HUDEP-2 (cell line): ENCODE data around the gene MIER2.
A peak's percentile ranks its signal among the peaks of the same experiment; 100 is the strongest.
"Not testable (repeated sequence)": the region's sequence is repeated elsewhere in the genome, so short reads cannot be mapped to it uniquely, and the experiment has no call there.

Source experiments
- DNase-seq, 76 experiments: peaks; one replicate each; lab custom pipeline; 2025; ENCODE audit not compliant: unreplicated experiment in 76 of 76; lab: John Stamatoyannopoulos, UW

Gene MIER2

DNA sequence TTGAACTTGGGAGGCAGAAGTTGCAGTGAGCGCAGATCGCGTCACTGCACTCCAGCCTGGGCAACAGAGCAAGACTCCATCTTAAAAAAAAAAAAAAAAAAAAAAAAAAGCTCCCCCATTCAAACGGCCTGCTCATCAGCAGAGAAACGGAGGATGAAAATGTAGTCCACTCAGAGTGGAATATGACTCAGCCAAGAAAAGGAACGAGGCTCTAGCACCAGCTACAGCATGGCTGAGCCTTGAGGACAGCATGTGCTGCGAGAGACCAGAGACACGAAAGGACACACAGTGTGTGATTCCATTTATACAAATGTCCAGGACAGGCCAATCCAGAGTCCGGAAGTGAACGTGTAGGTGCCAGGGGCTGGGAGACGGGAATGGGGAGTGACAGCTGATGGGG, 18.1 kb upstream of the MIER2 start:
- DNase-seq, result no peak

DNA sequence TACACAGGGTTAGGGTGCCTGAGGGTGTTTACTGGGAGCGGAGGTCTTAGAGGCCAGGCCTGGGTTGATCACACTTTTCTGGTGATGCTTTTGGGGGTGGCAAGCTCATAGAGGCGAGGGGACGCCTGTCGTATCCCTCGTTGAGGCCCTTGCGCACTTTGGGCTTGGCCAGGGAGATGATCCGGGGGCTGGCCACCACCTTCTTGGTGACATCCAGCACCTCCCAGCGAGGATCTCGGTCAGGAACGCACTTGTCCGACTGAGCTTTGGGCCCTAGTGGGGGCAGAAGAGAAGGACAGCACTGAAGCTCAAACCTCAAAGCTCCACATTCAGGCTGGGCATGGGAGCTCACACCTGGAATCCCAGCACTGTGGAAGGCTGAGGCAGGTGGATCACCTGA, 17.6 kb upstream of the MIER2 start:
- DNase-seq, result no peak

- no peak for DNase-seq
Observed at GRCh38 chr19:359653-359925, 15.0 kb upstream of the MIER2 start.

DNA sequence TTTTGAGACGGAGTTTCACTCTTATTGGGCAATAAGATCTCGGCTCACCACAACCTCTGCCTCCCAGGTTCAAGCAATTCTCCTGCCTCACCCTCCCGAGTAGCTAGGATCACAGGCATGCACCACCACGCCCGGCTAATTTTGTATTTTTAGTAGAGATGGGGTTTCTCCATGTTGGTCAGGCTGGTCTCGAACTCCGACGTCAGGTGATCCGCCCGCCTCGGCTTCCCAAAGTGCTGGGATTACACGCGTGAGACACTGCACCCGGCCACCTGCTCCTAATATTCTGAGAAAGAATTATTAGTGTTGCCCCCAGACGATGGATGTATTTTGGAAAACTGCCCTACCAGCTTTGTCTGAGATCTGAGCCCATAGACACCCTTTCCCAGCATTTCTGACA, 10.9 kb upstream of the MIER2 start:
- DNase-seq, result not testable (repeated sequence)

DNA sequence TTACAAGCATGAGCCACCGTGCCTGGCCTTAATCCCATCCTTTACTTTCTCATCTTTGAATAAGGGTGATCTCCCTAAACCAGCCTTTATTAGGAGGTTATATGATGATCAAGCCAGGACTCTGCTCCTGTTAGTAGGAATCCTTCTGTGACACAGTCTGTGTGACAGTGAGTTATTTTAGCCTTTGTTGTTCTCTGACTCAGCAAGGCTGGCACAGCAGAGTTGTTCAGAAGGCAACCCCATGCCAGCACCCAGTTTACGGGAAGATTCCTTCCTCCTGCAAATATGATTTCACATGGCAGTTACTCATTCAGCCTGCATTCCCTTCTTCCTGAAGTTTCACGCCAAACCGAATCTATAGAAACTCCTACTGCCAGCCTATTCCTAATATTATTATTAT, 10.5 kb upstream of the MIER2 start:
- no peak for DNase-seq

DNA sequence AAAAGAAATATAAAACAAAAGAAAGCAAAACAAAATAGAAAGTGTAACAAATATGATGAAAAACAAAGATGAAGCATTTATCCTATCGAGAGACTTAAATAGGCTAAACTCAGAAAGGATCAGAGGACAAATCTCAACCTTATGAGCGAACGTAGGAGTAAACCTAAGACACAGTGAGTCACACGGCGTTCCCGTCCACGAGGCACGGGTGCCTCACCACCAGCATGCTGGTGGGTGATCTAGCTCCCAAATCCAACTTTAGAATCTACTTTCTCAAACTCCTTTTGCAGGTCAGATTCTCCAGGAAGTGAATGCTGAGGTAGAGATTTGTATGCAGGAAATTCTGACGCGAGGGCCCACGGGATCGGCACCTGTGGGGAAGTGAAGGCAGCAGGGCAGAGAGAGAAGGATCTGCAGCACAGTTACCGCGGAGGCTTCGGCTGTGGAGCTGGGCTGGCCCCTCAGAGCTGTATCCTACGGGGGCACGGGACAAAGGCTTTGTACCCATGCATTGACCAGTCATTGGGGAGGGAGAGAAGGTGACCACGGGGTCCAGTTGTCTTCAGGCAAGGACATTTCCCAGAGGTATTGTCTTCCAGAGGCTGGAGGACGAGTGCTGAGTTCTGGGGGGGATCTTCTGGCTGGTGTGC, 7.5 kb upstream of the MIER2 start:
- DNase-seq, result no peak

- DNase-seq, result no peak
Observed at GRCh38 chr19:347946-348861, 3.6 kb upstream of the MIER2 start.

GRCh38 chr19:345320-345879, 804 bp upstream of the MIER2 start:
- DNase-seq, result no peak

DNA sequence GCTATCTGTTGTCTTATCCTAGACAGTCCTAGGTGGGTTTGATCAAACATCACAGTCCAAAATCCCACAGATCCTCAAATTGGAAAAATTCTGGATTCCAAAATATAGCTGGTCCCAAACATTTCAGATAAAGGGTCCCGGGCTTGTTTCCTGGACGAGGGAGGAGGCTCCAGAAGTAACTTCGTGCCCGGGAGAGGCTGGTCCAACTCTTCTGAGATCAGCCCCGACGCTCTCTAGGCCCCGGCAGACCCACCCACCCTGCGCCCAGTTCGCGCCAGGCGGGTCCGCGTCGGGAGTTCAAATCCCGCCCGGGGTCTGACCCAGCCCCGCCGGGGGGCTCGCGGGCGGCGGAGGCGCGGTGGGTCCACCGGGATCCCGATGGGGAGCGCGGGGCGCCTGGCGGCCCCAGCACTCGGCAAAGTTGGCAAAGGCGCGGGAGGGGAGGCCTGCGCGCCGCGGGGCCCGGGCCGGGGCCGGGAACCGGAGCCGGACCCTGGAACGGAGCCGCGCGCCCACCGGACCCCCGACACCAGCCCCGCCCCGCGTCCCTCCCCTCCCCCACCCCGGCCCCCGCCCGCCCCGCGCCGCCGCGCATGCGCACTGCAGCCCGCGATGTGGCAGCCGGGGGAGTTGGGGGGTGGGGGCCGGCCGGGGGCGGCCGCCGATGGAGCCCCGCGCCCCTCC, 513 bp downstream of the MIER2 start:
- DNase-seq, result peak in 8 of 76 experiments; percentile 11 to 59 (median 20)

GRCh38 chr19:343451-343931, 1.1 kb downstream of the MIER2 start:
- DNase-seq, result peak in 1 of 76 experiments; percentile 24

- peak in 63 of 76 experiments; percentile 8 to 87 (median 46) for DNase-seq
Observed at GRCh38 chr19:342801-343421, 1.7 kb downstream of the MIER2 start.

DNA sequence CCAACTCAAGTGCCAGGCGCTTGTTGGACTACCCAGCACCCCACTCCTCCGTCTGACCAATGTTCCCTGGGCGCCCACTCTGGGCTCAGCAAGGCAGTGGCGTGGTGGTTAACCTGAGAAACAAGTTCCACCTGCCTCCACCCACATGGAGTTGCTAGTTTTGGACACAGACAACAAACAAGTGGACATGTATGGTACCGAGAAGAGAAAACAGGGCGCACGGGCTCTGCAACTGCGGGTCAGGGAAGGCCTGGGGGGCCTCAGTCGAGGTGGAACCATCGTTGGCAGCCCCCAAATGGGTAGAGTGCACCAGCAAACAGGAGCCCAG, 2.5 kb downstream of the MIER2 start:
- DNase-seq, result no peak

DNA sequence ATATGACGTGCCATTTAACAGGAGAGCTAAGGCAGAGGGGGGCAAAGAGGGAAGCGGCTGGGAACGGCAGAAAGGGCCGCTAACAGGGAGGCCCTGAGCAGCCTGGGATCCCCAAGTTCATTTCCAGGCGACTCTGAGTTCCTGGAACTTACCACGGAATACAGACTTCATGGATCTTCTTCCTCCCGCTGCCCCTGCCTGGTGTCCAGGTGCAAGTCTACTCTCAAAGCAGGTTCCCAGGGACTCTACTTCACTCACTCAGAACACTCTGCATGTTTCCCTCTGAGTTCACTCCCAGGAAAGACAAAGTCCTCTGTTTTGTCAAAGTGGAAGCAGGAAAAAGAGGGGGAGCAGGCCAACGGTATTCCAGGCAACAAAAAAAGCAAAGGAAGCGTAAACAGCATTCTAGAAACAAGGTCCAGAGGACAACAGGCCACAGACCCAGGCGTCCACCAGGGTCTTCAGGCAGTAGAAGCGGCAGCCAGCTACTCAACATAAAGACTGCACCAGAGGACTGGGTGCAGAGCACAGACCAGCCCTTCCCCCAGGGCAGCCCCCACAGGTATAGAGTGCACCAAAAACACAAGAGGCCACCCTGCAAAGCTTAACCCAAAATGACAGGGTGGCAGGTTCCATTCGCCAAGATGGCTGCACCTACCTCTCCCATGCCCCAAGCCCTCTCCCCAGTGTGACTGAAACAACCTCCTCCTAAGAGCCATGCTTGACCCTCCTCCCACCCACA, 3.0 kb downstream of the MIER2 start:
- no peak for DNase-seq

DNA sequence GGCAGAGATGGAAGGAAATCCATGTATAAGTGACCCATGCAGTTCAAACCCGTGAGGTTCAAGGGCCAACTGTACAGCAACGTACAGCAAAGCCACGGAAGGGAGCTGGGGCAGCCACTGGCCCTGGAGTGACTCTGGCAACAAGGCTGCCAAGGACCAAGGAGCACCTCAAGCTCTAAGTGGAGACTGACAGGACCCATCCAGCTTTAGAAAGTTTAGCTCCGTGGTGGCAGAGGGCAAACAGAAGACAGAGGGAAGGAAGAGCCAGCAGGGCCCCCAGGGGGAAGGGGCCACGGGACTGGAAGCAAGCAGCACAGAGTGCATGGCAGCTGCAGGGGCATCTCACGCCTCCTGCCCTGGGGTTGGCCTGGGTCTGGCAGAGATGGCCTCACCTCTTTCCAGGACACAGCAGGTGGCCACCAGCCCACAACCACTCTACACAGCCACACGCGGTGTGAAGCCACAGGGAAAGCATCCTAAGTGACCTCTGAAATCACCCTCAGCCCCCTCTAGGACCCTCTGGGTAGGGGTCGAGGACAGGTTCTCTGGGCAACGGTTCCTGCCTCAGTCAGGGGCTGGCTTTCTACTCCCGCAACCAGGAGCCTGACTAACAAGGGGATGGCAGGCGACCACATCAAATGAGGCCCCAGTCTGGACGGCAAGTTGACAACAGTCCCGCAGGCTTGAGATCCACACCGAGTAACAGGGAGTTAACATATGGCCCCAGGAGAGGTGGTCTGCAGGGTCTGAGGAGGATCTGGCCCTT, 3.8 kb downstream of the MIER2 start:
- no peak for DNase-seq

DNA sequence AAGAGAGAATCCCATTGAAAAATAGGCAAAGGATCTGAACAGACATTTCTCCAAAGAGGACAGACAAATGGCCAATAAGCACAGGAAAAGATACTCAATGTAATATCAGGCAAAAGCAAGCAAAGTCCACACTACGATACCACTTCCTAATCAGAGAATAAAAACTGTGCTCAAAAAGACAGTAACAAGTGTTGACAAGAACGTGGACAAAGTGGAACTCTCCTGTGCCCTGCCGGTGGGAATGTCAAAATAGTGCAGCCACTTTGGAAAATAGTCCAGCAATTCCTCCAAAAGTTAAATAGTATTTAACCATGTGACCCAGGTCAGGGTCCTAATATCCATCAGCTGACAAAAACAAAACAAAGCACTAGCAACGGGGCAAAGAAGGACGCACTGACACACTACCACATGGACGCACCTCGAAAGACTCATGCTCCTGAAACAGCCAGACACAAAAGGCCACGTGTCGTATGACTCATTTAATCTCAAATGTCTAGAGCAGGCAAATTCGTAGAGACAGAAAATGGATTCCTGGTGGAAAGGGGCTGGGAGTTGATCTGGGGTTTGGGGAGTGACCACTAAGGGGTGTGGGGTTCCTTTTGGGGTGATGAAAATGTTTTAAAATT, 5.2 kb downstream of the MIER2 start:
- DNase-seq, result no peak

GRCh38 chr19:338421-338820, 6.2 kb downstream of the MIER2 start:
- DNase-seq, result no peak

DNA sequence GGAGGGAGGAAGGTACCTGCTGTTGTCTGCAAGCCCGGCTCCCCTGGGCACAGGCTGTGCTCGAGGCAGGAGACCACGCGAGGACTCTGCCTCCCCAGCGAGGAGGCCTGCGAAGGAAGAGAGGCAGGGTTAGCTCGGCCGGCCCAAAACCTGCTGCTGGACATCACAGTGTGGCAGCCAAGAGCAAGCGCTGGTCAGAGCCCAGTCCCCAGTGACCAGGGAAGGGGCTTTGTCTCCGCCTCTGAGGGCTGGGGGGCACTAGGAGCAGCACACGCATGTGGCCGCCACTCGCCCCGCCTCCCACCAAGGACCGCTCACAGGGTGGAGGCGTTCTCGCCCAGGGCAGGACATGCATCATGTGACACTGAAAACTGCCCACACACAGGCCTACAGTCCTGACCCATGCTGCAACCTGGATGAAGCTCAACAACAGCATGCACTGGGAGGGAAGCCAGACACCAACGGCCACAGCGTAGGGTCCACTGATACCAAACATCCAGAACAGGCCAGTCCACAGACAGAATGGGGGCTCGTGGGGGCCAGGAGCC, 8.5 kb downstream of the MIER2 start:
- DNase-seq, result no peak

DNA sequence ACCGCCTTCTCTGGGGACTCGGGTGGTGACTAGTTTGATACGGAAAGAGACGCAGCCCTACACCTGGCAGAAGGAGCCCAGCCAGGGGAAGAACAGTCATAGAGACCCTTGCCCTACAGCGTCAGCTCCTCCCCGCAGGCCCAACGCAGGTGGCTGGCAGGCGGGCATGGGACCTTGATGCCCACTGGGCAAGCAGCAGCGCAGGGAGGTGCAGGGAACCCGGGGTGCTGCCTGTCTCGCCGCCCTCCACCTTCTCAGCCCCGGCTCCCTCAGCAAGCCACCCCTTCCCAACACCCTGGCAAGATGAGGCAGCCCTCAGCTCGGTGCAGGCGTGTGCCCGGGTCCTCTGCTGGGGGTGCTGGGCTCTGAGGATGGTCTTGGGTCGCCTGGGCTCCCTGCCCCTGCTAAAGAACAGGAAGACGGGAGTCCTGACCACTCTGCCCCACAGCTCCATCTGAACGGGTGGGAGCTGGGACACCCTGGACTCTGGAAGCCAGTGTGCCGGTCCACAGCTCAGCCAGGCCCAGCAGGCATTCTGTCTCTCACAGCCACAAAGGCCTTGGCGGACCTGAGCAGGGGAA, 9.0 kb downstream of the MIER2 start:
- no peak for DNase-seq
